Ovary (tissue), 3 donors: Measurements from ENCODE around the gene ANK3.

ENCODE experiments used
- EP300 ChIP-seq: sonication (generic); formaldehyde crosslinking; IDR thresholded peaks from one replicate; pipeline ENCODE4 v1.6.1; 2017; ENCODE audit warnings: antibody characterized with exemption
- POLR2A ChIP-seq: fragments of 450-650 bp; IDR thresholded peaks from one replicate; pipeline ENCODE4 v1.6.1; 2017; ENCODE audit warnings: antibody characterized with exemption, mild to moderate bottlenecking, moderate library complexity
- TF ChIP-seq, protein P1 (sequence below), 3 donors: fragments of 450-650 bp in 2 of 3; fragments of 200-600 bp in 1 of 3; IDR thresholded peaks; one replicate each; pipeline versions ENCODE4 v1.5.1 to v1.8.0; 2016 to 2022; ENCODE audit warnings: antibody characterized with exemption in 3 of 3, mild to moderate bottlenecking in 1 of 3
- donor health status: DM: no; HTN: no; CAD: no.

DNA sequence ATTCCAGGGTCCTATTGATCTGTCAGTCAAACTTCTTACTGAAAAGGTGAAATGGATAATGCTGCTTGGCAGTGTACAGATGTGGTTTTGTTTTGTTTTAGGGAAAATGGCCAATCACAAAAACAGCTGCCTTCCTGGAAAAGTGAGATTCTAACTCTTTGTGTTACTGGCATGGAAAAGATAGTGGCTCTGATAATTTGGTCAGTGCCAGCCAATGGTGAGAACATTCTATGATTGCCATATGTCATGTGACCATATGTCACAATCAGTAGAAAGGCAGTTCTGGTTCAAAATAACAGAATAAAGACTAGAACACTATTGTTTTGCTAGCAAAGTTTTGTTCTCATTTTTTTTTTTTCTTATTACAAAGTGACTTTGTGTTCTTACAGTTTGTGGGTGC, 344.1 kb downstream of the ANK3 start:
- TF ChIP-seq POLR2A = no peak
- TF ChIP-seq, protein P1, sequence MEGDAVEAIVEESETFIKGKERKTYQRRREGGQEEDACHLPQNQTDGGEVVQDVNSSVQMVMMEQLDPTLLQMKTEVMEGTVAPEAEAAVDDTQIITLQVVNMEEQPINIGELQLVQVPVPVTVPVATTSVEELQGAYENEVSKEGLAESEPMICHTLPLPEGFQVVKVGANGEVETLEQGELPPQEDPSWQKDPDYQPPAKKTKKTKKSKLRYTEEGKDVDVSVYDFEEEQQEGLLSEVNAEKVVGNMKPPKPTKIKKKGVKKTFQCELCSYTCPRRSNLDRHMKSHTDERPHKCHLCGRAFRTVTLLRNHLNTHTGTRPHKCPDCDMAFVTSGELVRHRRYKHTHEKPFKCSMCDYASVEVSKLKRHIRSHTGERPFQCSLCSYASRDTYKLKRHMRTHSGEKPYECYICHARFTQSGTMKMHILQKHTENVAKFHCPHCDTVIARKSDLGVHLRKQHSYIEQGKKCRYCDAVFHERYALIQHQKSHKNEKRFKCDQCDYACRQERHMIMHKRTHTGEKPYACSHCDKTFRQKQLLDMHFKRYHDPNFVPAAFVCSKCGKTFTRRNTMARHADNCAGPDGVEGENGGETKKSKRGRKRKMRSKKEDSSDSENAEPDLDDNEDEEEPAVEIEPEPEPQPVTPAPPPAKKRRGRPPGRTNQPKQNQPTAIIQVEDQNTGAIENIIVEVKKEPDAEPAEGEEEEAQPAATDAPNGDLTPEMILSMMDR (IDR thresholded peaks at IDR 0.05) = no peak
- TF ChIP-seq EP300 = no peak
